HepG2 (cell line): ENCODE measurements around the gene SIGLEC7. TPM values are rescaled to one million over a fixed set of nuclear protein-coding genes. Genes with fewer than 3 reads are reported as not detected.

Source experiments
- AGO1 ChIP-seq: fragments of 200-400 bp; formaldehyde crosslinking; IDR thresholded peaks from 2 replicates; pipeline ENCODE4 v1.6.1; 2017; ENCODE audit warnings: mild to moderate bottlenecking, low read depth, low read length, moderate library complexity; ENCODE audit not compliant: poor library complexity, severe bottlenecking
- ATF6 ChIP-seq: sonication (generic); formaldehyde crosslinking; conservative IDR thresholded peaks from 2 replicates; pipeline ENCODE4 v1.4.0; 2020; ENCODE audit warnings: missing genetic modification reagents
- ATM ChIP-seq: fragments of 450-650 bp; IDR thresholded peaks from 2 replicates; pipeline ENCODE4 v1.7.1; 2017; ENCODE audit warnings: mild to moderate bottlenecking, borderline replicate concordance
- ETV6 ChIP-seq: sonication (generic); formaldehyde crosslinking; conservative IDR thresholded peaks from 2 replicates; pipeline ENCODE4 v1.4.0; 2020; ENCODE audit warnings: missing genetic modification reagents
- HOXA7 ChIP-seq: sonication (generic); formaldehyde crosslinking; IDR thresholded peaks from 2 replicates; pipeline ENCODE4 v1.8.1; 2022; ENCODE audit warnings: mild to moderate bottlenecking, missing genetic modification reagents, moderate library complexity
- LRRFIP1 ChIP-seq: sonication (generic); formaldehyde crosslinking; conservative IDR thresholded peaks from 2 replicates; pipeline ENCODE4 v1.4.0; 2020; ENCODE audit warnings: missing genetic modification reagents
- NFE2L1 ChIP-seq: sonication (generic); formaldehyde crosslinking; IDR thresholded peaks from 2 replicates; pipeline ENCODE4 v1.4.0; 2020; ENCODE audit warnings: missing genetic modification reagents, mild to moderate bottlenecking, borderline replicate concordance
- RBM22 ChIP-seq: fragments of 200-400 bp; formaldehyde crosslinking; optimal IDR thresholded peaks from 2 replicates; pipeline ENCODE3; 2017; ENCODE audit warnings: mild to moderate bottlenecking, low read length, moderate library complexity
- RXRA ChIP-seq: sonication (generic); formaldehyde crosslinking; IDR thresholded peaks from 2 replicates; pipeline ENCODE4 v1.5.1; 2020; ENCODE audit warnings: missing genetic modification reagents
- SRF ChIP-seq: IDR thresholded peaks from 2 replicates; pipeline ENCODE4 v1.6.1; 2011; ENCODE audit warnings: mild to moderate bottlenecking, low read depth, low read length, moderate library complexity
- ZNF121 ChIP-seq: sonication (generic); formaldehyde crosslinking; IDR thresholded peaks from 2 replicates; pipeline ENCODE4 v1.5.0; 2020; ENCODE audit warnings: mild to moderate bottlenecking, missing genetic modification reagents
- ZNF296 ChIP-seq: sonication (generic); formaldehyde crosslinking; conservative IDR thresholded peaks from 2 replicates; pipeline ENCODE4 v1.5.0; 2020; ENCODE audit warnings: mild to moderate bottlenecking, missing genetic modification reagents
- ZNF629 ChIP-seq: sonication (generic); formaldehyde crosslinking; conservative IDR thresholded peaks from 2 replicates; pipeline ENCODE4 v1.5.0; 2020; ENCODE audit warnings: missing genetic modification reagents
- polyA plus RNA-seq, 8 experiments: library from polyadenylated mRNA; depleted of rRNA in 3 of 8; stranded (reverse) in 7 of 8; unstranded in 1 of 8; fragments of >200 nt; fragmentation: Illumina TruSeq in 4 of 8; extraction: Trizol in 4 of 8; gene quantifications; 2 replicates each; pipeline versions ENCODE4 v1.2.1 to v1.2.3, GENCODE V29; 2011 to 2016; ENCODE audit warnings: low read depth in 4 of 8, missing spikeins in 1 of 8, mixed read lengths in 1 of 8; ENCODE audit not compliant: insufficient read depth in 1 of 8
- total RNA-seq, 5 experiments: library from RNA; depleted of rRNA; stranded (reverse); fragments of >200 nt; fragmentation: Illumina TruSeq; extraction: Trizol; gene quantifications; 2 replicates each; pipeline ENCODE4 v1.2.3, GENCODE V29; 2016; ENCODE audit warnings: low read depth in 1 of 5
- TF ChIP-seq, protein P1 (sequence below): sonication (generic); formaldehyde crosslinking; IDR thresholded peaks from 2 replicates; pipeline ENCODE4 v1.5.1; 2020; ENCODE audit warnings: missing genetic modification reagents, mild to moderate bottlenecking, borderline replicate concordance
- TF ChIP-seq, protein P2 (sequence below): sonication (generic); formaldehyde crosslinking; IDR thresholded peaks from 2 replicates; pipeline ENCODE4 v1.4.0; 2020; ENCODE audit warnings: missing genetic modification reagents
- TF ChIP-seq, protein P3 (sequence below): sonication (generic); formaldehyde crosslinking; IDR thresholded peaks from 2 replicates; pipeline ENCODE4 v1.4.0; 2020; ENCODE audit warnings: missing genetic modification reagents

SIGLEC7 gene
- total and polyA plus RNA-seq, 2 of the 13 experiments (the other 11 are each of a cell fraction or from before 2014, with no cell fraction given), result not detected

DNA sequence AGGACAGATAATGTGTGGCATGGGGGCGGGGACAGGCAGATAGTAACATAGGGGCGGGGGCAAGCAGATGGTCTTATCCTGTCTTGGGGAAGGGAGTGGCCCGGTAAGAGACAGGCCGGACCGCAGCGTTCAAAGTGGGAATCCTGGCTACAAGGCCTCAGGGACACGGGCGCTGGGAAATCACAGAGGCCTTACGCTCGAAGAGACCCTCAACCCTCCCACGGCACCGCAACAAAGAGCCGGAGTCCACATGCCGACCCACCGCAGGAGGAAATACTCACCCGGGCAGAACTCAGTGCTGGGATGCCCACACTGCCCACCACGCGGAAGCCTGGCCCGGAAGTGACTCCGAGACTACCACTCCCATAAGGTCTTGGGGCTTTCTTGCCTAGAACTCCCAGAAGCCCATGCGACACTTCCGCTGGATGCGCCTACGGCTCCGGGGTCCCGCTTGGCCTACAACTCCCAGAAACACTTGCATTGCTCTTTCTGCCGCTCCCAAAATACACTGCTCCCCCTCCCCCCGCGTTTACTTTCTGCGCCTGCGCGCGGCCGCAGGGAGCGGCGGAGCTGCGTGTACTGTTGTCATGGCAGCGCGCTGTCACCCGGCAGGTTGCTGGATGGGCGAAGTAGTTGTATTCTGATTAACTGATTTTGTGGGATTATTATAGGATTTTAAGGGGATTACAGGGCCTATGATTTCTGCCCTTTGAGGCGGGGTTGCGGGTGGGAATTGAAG is 33.9 kb upstream of the SIGLEC7 start, which contains the start of gene CTU1 (continued):
- TF ChIP-seq SRF, result peak; percentile 50; the same call in 1 of the 2 replicates
- no peak for TF ChIP-seq RXRA (CRISPR knock-in tag)
- TF ChIP-seq NFE2L1, result no peak
- TF ChIP-seq AGO1, result no peak
- no peak for TF ChIP-seq LRRFIP1 (CRISPR knock-in tag)
- no peak for TF ChIP-seq ATM
- TF ChIP-seq RBM22, result peak; percentile 58
- TF ChIP-seq ZNF296 (CRISPR knock-in tag), result no peak
- TF ChIP-seq, protein P1, sequence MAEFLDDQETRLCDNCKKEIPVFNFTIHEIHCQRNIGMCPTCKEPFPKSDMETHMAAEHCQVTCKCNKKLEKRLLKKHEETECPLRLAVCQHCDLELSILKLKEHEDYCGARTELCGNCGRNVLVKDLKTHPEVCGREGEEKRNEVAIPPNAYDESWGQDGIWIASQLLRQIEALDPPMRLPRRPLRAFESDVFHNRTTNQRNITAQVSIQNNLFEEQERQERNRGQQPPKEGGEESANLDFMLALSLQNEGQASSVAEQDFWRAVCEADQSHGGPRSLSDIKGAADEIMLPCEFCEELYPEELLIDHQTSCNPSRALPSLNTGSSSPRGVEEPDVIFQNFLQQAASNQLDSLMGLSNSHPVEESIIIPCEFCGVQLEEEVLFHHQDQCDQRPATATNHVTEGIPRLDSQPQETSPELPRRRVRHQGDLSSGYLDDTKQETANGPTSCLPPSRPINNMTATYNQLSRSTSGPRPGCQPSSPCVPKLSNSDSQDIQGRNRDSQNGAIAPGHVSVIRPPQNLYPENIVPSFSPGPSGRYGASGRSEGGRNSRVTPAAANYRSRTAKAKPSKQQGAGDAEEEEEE (CRISPR knock-in tag), result no peak
- TF ChIP-seq ZNF629 (CRISPR knock-in tag), result 0 out of 2 replicates have a peak, but pooled peaks have one; percentile 17
- TF ChIP-seq ETV6 (CRISPR knock-in tag), result no peak
- TF ChIP-seq, protein P2, sequence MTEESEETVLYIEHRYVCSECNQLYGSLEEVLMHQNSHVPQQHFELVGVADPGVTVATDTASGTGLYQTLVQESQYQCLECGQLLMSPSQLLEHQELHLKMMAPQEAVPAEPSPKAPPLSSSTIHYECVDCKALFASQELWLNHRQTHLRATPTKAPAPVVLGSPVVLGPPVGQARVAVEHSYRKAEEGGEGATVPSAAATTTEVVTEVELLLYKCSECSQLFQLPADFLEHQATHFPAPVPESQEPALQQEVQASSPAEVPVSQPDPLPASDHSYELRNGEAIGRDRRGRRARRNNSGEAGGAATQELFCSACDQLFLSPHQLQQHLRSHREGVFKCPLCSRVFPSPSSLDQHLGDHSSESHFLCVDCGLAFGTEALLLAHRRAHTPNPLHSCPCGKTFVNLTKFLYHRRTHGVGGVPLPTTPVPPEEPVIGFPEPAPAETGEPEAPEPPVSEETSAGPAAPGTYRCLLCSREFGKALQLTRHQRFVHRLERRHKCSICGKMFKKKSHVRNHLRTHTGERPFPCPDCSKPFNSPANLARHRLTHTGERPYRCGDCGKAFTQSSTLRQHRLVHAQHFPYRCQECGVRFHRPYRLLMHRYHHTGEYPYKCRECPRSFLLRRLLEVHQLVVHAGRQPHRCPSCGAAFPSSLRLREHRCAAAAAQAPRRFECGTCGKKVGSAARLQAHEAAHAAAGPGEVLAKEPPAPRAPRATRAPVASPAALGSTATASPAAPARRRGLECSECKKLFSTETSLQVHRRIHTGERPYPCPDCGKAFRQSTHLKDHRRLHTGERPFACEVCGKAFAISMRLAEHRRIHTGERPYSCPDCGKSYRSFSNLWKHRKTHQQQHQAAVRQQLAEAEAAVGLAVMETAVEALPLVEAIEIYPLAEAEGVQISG, result peak; percentile 95
- TF ChIP-seq, protein P3, sequence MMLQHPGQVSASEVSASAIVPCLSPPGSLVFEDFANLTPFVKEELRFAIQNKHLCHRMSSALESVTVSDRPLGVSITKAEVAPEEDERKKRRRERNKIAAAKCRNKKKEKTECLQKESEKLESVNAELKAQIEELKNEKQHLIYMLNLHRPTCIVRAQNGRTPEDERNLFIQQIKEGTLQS (CRISPR knock-in tag), result peak; percentile 31; the same call in 1 of the 2 replicates
- TF ChIP-seq HOXA7 (CRISPR knock-in tag), result no peak
- TF ChIP-seq ZNF121 (CRISPR knock-in tag), result no peak
- 0 out of 2 replicates have a peak, but pooled peaks have one; percentile 74 for TF ChIP-seq ATF6
